Stimulated activated CD4-positive, alpha-beta T cell treated with anti-CD3 and anti-CD28 coated beads, Interleukin-2, amount 100 ng/mL, for 48 hours (primary cell): Measurements from ENCODE around the gene LRRC17.

ENCODE experiments used
- DNase-seq, 2 donors: peaks; one replicate each; pipeline ENCODE4 v3.0.0-alpha.2; 2020

Gene LRRC17

GRCh38 chr7:102990642-102991041, 77.8 kb downstream of the LRRC17 start:
- no peak for DNase-seq

DNA sequence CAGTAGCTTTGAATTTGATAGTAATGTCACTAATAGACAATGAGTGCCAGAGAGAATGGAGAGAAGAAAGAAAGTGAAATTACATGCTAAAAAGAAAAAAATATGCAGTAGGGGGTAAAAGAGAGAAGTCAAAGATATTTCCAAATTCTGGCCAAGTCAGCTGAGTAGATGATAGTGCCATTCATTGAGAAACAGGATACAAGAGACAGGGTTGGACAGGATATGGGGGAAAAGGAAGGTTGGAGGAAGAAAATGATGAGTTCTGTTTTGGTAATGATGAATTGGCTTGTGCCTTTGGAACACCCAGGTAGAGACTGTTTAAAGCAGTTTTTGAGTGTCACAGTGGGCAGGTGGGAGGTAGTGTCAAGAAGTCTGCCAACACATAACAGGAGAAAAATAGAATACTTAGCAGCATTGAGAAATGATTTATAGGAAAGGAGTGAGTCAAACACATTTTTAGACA, 78.3 kb downstream of the LRRC17 start:
- DNase-seq = no peak

DNA sequence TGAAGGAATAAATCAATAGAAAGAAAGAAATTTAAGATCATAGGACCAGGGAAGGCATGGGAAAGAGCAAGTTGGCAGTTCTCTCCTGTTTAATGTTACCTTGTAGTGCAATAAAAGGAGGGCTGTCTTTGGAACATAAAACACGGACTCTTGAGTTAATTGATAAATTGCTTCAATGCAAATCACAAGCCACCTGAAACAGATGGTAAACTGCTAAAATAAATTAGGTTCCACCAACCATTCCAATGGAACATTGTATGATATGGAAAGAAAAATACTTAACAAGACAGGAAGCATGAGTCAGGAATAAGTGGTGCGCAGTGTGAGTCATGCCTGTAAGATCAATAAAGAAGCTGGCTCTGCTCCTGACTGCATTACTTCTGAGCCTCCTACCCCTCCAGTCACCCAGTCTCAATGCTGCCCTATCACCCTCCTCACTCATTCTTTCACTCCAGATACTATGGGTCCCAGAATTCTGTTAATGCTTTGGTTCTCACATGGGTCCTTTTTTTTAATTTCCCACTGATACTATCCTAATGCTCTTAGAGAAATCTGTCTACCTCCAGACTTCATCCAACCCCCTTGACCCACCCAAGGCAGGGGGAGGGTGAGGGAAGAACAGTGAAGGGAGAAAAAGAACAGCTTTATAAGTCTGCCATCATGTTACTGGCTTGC, 78.9 kb downstream of the LRRC17 start:
- DNase-seq = no peak

GRCh38 chr7:102992509-102992937, 79.7 kb downstream of the LRRC17 start:
- no peak for DNase-seq

DNA sequence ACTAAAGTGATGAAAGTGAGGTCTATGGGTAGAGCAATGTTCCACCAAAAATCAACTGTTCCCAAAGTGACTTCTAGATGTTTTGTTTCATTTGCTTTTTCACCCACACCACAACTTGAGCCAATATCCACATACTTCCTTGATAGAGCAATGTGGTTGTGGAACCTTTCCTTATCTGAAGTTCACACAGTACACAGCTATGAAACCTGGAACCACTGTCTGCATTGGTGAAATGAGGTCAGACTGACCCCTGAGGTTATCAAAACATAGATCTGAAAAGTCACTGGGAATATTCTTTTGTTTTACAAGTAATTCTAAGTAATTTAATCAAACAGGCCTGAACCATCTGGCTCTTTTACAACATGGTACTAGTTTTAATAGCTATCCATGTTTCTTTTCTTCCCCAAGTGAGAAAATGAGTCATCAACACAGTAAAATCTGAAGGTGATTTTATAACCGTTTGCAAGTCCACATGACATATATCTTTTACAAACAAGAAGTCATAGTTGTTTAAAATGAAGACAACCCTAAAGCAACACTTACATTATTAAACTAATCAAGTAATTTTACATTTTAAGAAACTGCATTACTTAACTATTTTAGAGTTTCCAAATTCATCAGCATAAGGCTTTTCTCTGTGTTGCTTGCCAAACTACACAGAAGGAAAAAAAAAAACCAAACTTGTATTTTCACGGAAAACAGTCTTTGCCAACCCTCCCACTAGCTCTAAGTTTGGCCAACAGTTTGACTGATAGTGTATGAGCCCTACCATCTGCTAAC, 80.3 kb downstream of the LRRC17 start:
- no peak for DNase-seq

- DNase-seq = no peak
Observed at GRCh38 chr7:102993718-102994029, 80.9 kb downstream of the LRRC17 start.

GRCh38 chr7:102994567-102994966, 81.8 kb downstream of the LRRC17 start:
- DNase-seq = no peak
